HCT116 (cell line): ENCODE data around the gene DNLZ. TPM values are rescaled to one million over a fixed set of nuclear protein-coding genes. Genes with fewer than 3 reads are reported as not detected.

Source experiments
- ATAC-seq: fragments of 200-7000 bp; cut with Tn5 transposase; 2 replicates; pipeline ENCODE4 v1.9.1; 2020; ENCODE audit warnings: mild to moderate bottlenecking, moderate library complexity
- BruUV-seq: library from RNA; stranded (reverse); fragments of 400-500 nt; replicated peaks from 2 replicates; lab custom pipeline; 2021; lab: Mats Ljungman, UMichigan
- CTCF ChIA-PET: fragments of 300-600 bp; sonication (Branson Sonifier 250); formaldehyde crosslinking; loops from one replicate; lab custom pipeline; 2021; ENCODE audit warnings: antibody characterized with exemption; lab: Charles Lee
- POLR2A ChIA-PET: fragments of 300-600, 350-600 bp; sonication (Branson Sonifier 250); formaldehyde crosslinking; loops from one replicate; lab custom pipeline; 2021; ENCODE audit warnings: antibody characterized with exemption; lab: Charles Lee
- RAD21 ChIA-PET, 2 experiments: fragments of 300-600 bp; sonication (Branson Sonifier 250); formaldehyde crosslinking; loops; one replicate each; lab custom pipeline; 2023; ENCODE audit warnings: low total read pairs in 2 of 2; ENCODE audit not compliant: uncharacterized antibody in 2 of 2, unreplicated experiment in 2 of 2, low non-redundant PET in 1 of 2; lab: Charles Lee
- DNase-seq: peaks from one replicate; pipeline ENCODE4 v3.0.0-alpha.2; 2010; ENCODE audit warnings: low read depth, low spot score
- H2AFZ ChIP-seq: fragments of 200-600 bp; shearing (Covaris generic), sonication (generic); 2 replicates; pipeline ENCODE4 v1.6.1; 2017; ENCODE audit warnings: low read depth, mixed run types, mixed read lengths, antibody characterized with exemption, low read length; ENCODE audit not compliant: poor library complexity, severe bottlenecking
- H3K27ac ChIP-seq: 2 replicates; pipeline ENCODE4 v1.5.1; 2012; ENCODE audit warnings: low read depth, low read length
- H3K27me3 ChIP-seq: fragments of 200-600 bp; sonication (generic); 2 replicates; pipeline ENCODE4 v1.6.1; 2016; ENCODE audit warnings: mixed run types, low read length, mixed read lengths; ENCODE audit not compliant: insufficient read depth
- H3K36me3 ChIP-seq, 2 experiments: fragments of 200-500 bp in 1 of 2; fragments of 200-600 bp in 1 of 2; sonication (Bioruptor generic) in 1 of 2; sonication (generic) in 1 of 2; 2 replicates each; pipeline versions ENCODE4 v1.5.1 to v1.6.1; 2014 to 2016; ENCODE audit warnings: low read length in 2 of 2, inconsistent platforms in 1 of 2, mixed read lengths in 1 of 2, mixed run types in 1 of 2; ENCODE audit not compliant: insufficient read depth in 2 of 2, control insufficient read depth in 1 of 2
- H3K4me1 ChIP-seq, 2 experiments: fragments of 200-600 bp in 1 of 2; sonication (generic) in 1 of 2; 2 replicates each; pipeline versions ENCODE4 v1.5.1 to v1.6.1; 2012 to 2017; ENCODE audit warnings: low read length in 2 of 2, inconsistent platforms in 1 of 2, mild to moderate bottlenecking in 1 of 2, mixed read lengths in 1 of 2, mixed run types in 1 of 2, moderate library complexity in 1 of 2; ENCODE audit not compliant: insufficient read depth in 2 of 2, control insufficient read depth in 1 of 2
- H3K4me2 ChIP-seq: fragments of 200-600 bp; sonication (generic); 2 replicates; pipeline ENCODE4 v1.6.1; 2017; ENCODE audit warnings: mixed run types, low read length, mixed read lengths
- H3K4me3 ChIP-seq, 2 experiments: fragments of 200-600 bp in 1 of 2; sonication (generic) in 1 of 2; replicated peaks in 1 of 2; 2 replicates each; pipeline ENCODE4 v1.5.1; 2011 to 2016; ENCODE audit warnings: low read length in 2 of 2, control low read depth in 1 of 2, low read depth in 1 of 2, mild to moderate bottlenecking in 1 of 2, mixed read lengths in 1 of 2, mixed run types in 1 of 2
- H3K79me2 ChIP-seq: fragments of 200-600 bp; sonication (generic); 2 replicates; pipeline ENCODE4 v1.6.1; 2017; ENCODE audit warnings: mild to moderate bottlenecking, mixed run types, low read length, moderate library complexity, mixed read lengths; ENCODE audit not compliant: insufficient read depth
- H3K9ac ChIP-seq: fragments of 200-600 bp; sonication (generic); 2 replicates; pipeline ENCODE4 v1.6.1; 2016; ENCODE audit warnings: low read length, mixed read lengths
- H3K9me2 ChIP-seq: fragments of 200-600 bp; sonication (generic), shearing (Covaris generic); 2 replicates; pipeline ENCODE4 v1.6.1; 2017; ENCODE audit warnings: mixed run types, mild to moderate bottlenecking, moderate library complexity; ENCODE audit not compliant: insufficient read depth
- H3K9me3 ChIP-seq, 2 experiments: fragments of 200-500 bp in 1 of 2; fragments of 200-600 bp in 1 of 2; sonication (Bioruptor generic) in 1 of 2; sonication (generic) in 1 of 2; 2 replicates each; pipeline ENCODE4 v1.6.1; 2014 to 2017; ENCODE audit warnings: low read length in 2 of 2, mixed read lengths in 2 of 2, inconsistent platforms in 1 of 2, low read depth in 1 of 2, mild to moderate bottlenecking in 1 of 2, mixed run types in 1 of 2, moderate library complexity in 1 of 2; ENCODE audit not compliant: control insufficient read depth in 1 of 2, insufficient read depth in 1 of 2
- H4K20me1 ChIP-seq: fragments of 200-600 bp; sonication (generic), shearing (Covaris generic); 2 replicates; pipeline ENCODE4 v1.6.1; 2017; ENCODE audit warnings: mixed run types, mild to moderate bottlenecking, moderate library complexity; ENCODE audit not compliant: insufficient read depth
- RAD21 ChIP-seq: IDR thresholded peaks from 2 replicates; pipeline ENCODE4 v1.6.1; 2012; ENCODE audit warnings: low read depth, mild to moderate bottlenecking
- TCF7L2 ChIP-seq: IDR thresholded peaks from 2 replicates; pipeline ENCODE4 v1.7.0; 2011; ENCODE audit warnings: borderline replicate concordance, inconsistent platforms; ENCODE audit not compliant: insufficient read depth, insufficient read length; ENCODE audit errors: extremely low read depth
- YY1 ChIP-seq: IDR thresholded peaks from 2 replicates; pipeline ENCODE4 v1.6.1; 2011; ENCODE audit warnings: low read length, low read depth, moderate library complexity, mild to moderate bottlenecking; ENCODE audit not compliant: insufficient replicate concordance; ENCODE audit errors: extremely low read depth
- intact Hi-C: fragments of 100-400 bp; cut with micrococcal nuclease; formaldehyde crosslinking; loops from 2 replicates; pipeline ENCODE4 v1.10.0; 2022
- total RNA-seq: library from RNA; stranded (reverse); gene quantifications from one replicate; pipeline ENCODE4 v1.2.1, GENCODE V29; 2021; ENCODE audit not compliant: unreplicated experiment
- TF ChIP-seq, protein P1 (sequence below), 3 experiments: fragments of 200-600 bp in 1 of 3; sonication (generic) in 1 of 3; IDR thresholded peaks in 2 of 3; conservative IDR thresholded peaks in 1 of 3; 2 replicates each; pipeline ENCODE4 v1.5.1; 2012 to 2017; ENCODE audit warnings: low read depth in 2 of 3, low read length in 2 of 3, antibody characterized with exemption in 1 of 3, borderline replicate concordance in 1 of 3, control low read depth in 1 of 3, mild to moderate bottlenecking in 1 of 3, mixed read lengths in 1 of 3, mixed run types in 1 of 3, moderate library complexity in 1 of 3; ENCODE audit not compliant: insufficient read depth in 1 of 3

Gene DNLZ
- total RNA-seq, 1 experiment from 2014 or later = 21.9 TPM

DNA sequence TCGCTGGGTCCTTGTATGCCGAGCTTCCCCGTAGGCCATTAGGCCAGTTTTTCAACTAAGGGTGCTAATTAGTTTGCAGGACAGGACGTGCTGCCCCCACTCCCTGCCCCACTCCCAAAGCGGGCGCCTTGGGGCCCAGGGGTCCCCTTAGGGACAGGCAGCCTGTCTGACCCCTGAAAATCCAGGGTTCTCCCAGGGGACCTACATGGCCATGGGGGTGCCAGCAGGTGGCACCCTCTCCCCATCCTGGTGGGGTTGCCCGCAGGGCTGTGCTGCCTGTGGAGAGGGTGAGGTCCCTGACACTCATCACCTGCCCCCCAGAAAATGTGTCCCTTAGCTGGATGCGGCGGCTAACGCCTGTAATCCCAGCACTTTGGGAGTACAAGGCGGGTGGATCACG lies 51.1 kb downstream of the DNLZ start:
- Histone ChIP-seq H3K9me3 (peaks cover 10 to 26% of the 10 kb centered on the region in 2 experiments; a peak in 2 of 4 replicates), H3K27me3 (no peaks in the 10 kb centered on the region), H3K27ac (peak overlapping the region; percentile 70; the same call in 1 of the 2 replicates), H2AFZ (no peak overlapping the region), H3K9me2 (no peaks in the 10 kb centered on the region), H3K4me3 (no peak overlapping the region), H3K36me3 (no peaks in the 10 kb centered on the region), H3K4me2 (peak overlapping the region; percentile 76; the same call in 1 of the 2 replicates)
- no peak for DNase-seq
- intact Hi-C loops = loop anchor here (1.0 kb wide), 1 partner anchor 88 kb away; the partner anchor contains the start of gene SNAPC4
- no TSS peak for BruUV-seq
- POLR2A ChIA-PET = no interaction called here
- ATAC-seq = peak; percentile 69
- no peak for TF ChIP-seq YY1
- TF ChIP-seq, protein P1, sequence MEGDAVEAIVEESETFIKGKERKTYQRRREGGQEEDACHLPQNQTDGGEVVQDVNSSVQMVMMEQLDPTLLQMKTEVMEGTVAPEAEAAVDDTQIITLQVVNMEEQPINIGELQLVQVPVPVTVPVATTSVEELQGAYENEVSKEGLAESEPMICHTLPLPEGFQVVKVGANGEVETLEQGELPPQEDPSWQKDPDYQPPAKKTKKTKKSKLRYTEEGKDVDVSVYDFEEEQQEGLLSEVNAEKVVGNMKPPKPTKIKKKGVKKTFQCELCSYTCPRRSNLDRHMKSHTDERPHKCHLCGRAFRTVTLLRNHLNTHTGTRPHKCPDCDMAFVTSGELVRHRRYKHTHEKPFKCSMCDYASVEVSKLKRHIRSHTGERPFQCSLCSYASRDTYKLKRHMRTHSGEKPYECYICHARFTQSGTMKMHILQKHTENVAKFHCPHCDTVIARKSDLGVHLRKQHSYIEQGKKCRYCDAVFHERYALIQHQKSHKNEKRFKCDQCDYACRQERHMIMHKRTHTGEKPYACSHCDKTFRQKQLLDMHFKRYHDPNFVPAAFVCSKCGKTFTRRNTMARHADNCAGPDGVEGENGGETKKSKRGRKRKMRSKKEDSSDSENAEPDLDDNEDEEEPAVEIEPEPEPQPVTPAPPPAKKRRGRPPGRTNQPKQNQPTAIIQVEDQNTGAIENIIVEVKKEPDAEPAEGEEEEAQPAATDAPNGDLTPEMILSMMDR (IDR thresholded peaks at IDR 0.05 in 2 of 3, conservative IDR thresholded peaks at IDR 0.05 in 1 of 3; ENCODE audit: borderline replicate concordance in 1 of 3, insufficient read depth in 1 of 3, low read depth in 2 of 3, low read length in 2 of 3) = peak; percentile 63 to 73 (median 67); a peak in 5 of 6 replicates
- peak; percentile 87 for TF ChIP-seq RAD21
- TF ChIP-seq, all 23 proteins: peak for 2
- H3K4me1 ChIP-seq = peaks cover 13 to 19% of the 10 kb centered on the region in 2 experiments
- no peaks in the 10 kb centered on the region for H4K20me1 ChIP-seq
- CTCF ChIA-PET = interaction anchor here (0.6 to 2.5 kb wide), 5 partner anchors 11 to 89 kb away, joined by 3 to 8 read pairs (median 3); partner anchors contain the start of gene DNLZ
- H3K79me2 ChIP-seq = no peaks in the 10 kb centered on the region
- no peak overlapping the region for H3K9ac ChIP-seq
- RAD21 ChIA-PET = no interaction called here

DNA sequence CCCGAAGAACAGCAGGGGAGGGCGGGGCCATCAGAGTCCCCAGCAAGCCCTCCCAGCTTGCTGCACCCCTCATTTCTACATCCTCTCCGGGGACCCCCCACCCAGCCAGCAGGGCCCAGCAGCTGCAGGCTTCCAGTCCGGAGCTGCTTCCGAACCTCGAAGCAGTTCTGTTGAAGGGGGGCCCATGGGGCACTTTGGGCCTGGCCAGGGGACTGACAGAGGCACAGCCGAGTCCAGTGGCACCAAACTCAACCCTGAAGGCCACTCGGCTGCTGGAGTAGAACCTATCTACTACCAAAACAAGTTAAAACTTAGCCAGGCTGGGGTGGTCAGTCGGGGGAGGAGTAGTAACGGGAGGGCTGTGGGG lies 51.6 kb downstream of the DNLZ start:
- no peak for DNase-seq
- no TSS peak for BruUV-seq
- RAD21 ChIA-PET = no interaction called here
- Histone ChIP-seq H3K4me3 (peak overlapping the region in 1 of 2 experiments; percentile 52; a peak in 3 of 4 replicates), H3K27ac (peak overlapping the region; percentile 70), H2AFZ (no peak overlapping the region), H3K4me2 (peak overlapping the region; percentile 76), H3K79me2 (no peaks in the 10 kb centered on the region), H3K9ac (peak overlapping the region; percentile 51), H3K9me3 (peaks cover 10 to 26% of the 10 kb centered on the region in 2 experiments; a peak in 2 of 4 replicates), H3K27me3 (no peaks in the 10 kb centered on the region), H3K9me2 (no peaks in the 10 kb centered on the region), H3K36me3 (no peaks in the 10 kb centered on the region), H4K20me1 (no peaks in the 10 kb centered on the region), H3K4me1 (peaks cover 13 to 19% of the 10 kb centered on the region in 2 experiments)
- CTCF ChIA-PET = interaction anchor here (0.9 to 2.5 kb wide), 4 partner anchors 12 to 89 kb away, joined by 3 to 8 read pairs (median 4); partner anchors contain the start of gene DNLZ
- POLR2A ChIA-PET = interaction anchor here (0.8 kb wide), 1 partner anchor 12 kb away, joined by 3 read pairs; no protein-coding TSS in a partner anchor
- peak; percentile 13 for ATAC-seq
- intact Hi-C loops = loop anchor here (1.0 kb wide), 1 partner anchor 88 kb away; the partner anchor contains the start of gene SNAPC4
- TF ChIP-seq TCF7L2 = no peak
- TF ChIP-seq, protein P1 (IDR thresholded peaks at IDR 0.05 in 2 of 3, conservative IDR thresholded peaks at IDR 0.05 in 1 of 3; ENCODE audit: borderline replicate concordance in 1 of 3, insufficient read depth in 1 of 3, low read depth in 2 of 3, low read length in 2 of 3) = no peak
